Osteocyte (in vitro differentiated cells): ENCODE results near the gene G6PC3. TPM values are rescaled to one million over a fixed set of nuclear protein-coding genes. Genes with fewer than 3 reads are reported as not detected.
"Not testable (repeated sequence)": the region's sequence is repeated elsewhere in the genome, so short reads cannot be mapped to it uniquely, and the experiment has no call there.

Experiments
- DNase-seq: peaks from one replicate; pipeline ENCODE4 v3.0.0; 2021; ENCODE audit warnings: mixed read lengths; ENCODE audit not compliant: unreplicated experiment; ENCODE audit errors: extremely low spot score
- H3K27ac Mint-ChIP-seq: one replicate; pipeline ENCODE4 v1.8.0; 2021; ENCODE audit warnings: mild to moderate bottlenecking, mixed read lengths; ENCODE audit not compliant: unreplicated experiment
- H3K27me3 Mint-ChIP-seq: one replicate; pipeline ENCODE4 v1.8.0; 2021; ENCODE audit warnings: mixed read lengths; ENCODE audit not compliant: unreplicated experiment
- H3K36me3 Mint-ChIP-seq: one replicate; pipeline ENCODE4 v1.8.0; 2021; ENCODE audit warnings: mixed read lengths; ENCODE audit not compliant: unreplicated experiment
- H3K4me1 Mint-ChIP-seq: one replicate; pipeline ENCODE4 v1.8.0; 2021; ENCODE audit warnings: mixed read lengths; ENCODE audit not compliant: unreplicated experiment
- H3K4me3 Mint-ChIP-seq: one replicate; pipeline ENCODE4 v1.8.0; 2021; ENCODE audit warnings: mild to moderate bottlenecking, moderate library complexity, mixed read lengths; ENCODE audit not compliant: unreplicated experiment
- H3K9me3 Mint-ChIP-seq: one replicate; pipeline ENCODE4 v1.8.0; 2021; ENCODE audit warnings: mixed read lengths; ENCODE audit not compliant: unreplicated experiment
- total RNA-seq: library from RNA; stranded (reverse); gene quantifications from 2 replicates; pipeline ENCODE4 v1.2.1, GENCODE V29; 2021
- TF ChIP-seq, protein P1 (sequence below): fragments of 200-600 bp; sonication (generic); IDR thresholded peaks from 2 replicates; pipeline ENCODE4 v1.5.0; 2021; ENCODE audit warnings: antibody characterized with exemption, mild to moderate bottlenecking, moderate library complexity

Gene G6PC3
- total RNA-seq, 1 donor from 2014 or later = 60.3 TPM

DNA sequence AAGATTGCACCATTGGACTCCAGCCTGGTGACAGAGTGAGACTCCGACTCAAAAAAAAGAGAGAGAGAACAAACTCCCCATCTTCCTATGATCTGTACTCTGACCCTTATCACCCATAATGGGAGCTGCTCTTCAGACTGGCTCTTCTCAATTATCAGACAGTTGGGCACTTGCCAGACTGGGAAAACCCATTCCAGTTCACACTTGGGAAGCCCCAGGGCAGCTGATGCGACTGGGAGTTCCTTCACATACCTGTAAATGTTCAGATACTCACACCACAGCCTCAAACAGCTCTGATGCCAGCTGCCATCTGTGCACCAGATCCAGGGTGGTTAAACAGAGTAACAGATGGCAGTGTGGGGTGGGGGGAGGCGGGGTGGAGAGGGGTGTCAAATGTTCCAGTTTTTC lies 31.9 kb upstream of the G6PC3 start:
- no peak overlapping the region for H3K27ac Mint-ChIP-seq

GRCh38 chr17:44039829-44040635 lies 30.5 kb upstream of the G6PC3 start:
- Mint-ChIP-seq H3K9me3 (no peaks in the 10 kb centered on the region), H3K4me3 (no peak overlapping the region), H3K27me3 (no peaks in the 10 kb centered on the region), H3K4me1 (peaks cover 9% of the 10 kb centered on the region), H3K36me3 (peaks cover 21% of the 10 kb centered on the region), H3K27ac (peak overlapping the region; percentile 18)
- no peak for DNase-seq
- TF ChIP-seq, protein P1, sequence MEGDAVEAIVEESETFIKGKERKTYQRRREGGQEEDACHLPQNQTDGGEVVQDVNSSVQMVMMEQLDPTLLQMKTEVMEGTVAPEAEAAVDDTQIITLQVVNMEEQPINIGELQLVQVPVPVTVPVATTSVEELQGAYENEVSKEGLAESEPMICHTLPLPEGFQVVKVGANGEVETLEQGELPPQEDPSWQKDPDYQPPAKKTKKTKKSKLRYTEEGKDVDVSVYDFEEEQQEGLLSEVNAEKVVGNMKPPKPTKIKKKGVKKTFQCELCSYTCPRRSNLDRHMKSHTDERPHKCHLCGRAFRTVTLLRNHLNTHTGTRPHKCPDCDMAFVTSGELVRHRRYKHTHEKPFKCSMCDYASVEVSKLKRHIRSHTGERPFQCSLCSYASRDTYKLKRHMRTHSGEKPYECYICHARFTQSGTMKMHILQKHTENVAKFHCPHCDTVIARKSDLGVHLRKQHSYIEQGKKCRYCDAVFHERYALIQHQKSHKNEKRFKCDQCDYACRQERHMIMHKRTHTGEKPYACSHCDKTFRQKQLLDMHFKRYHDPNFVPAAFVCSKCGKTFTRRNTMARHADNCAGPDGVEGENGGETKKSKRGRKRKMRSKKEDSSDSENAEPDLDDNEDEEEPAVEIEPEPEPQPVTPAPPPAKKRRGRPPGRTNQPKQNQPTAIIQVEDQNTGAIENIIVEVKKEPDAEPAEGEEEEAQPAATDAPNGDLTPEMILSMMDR = no peak

More for the DNA sequence above, 31.9 kb upstream of the G6PC3 start:
- TF ChIP-seq, protein P1 = no peak
- DNase-seq = no peak
- Mint-ChIP-seq H3K27me3 (no peaks in the 10 kb centered on the region), H3K4me3 (no peak overlapping the region), H3K4me1 (peaks cover 9% of the 10 kb centered on the region), H3K36me3 (peaks cover 29% of the 10 kb centered on the region), H3K9me3 (no peaks in the 10 kb centered on the region)

DNA sequence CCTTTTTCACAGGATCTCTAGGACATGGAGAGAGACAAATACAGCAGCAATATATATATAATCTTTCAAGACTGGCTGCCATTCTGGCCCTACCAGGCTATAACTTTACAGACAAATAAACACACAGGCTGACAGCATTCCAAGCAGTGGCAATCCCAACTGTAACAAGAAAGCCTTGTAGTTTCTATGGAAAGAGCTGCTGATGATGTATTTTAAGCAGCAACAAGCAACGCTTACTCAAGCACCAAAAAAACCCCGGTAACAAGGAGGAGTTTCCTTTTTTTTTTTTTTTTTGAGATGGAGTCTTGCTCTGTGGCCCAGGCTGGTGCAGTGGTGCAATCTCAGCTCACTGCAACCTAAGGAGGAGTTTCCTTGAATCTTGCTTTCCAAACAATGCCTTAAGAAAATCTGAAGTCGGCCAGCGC lies 27.3 kb upstream of the G6PC3 start:
- H3K4me1 Mint-ChIP-seq = peaks cover 9% of the 10 kb centered on the region
- no peak overlapping the region for H3K4me3 Mint-ChIP-seq
- H3K27me3 Mint-ChIP-seq = no peaks in the 10 kb centered on the region
- H3K36me3 Mint-ChIP-seq = peaks cover 11% of the 10 kb centered on the region
- TF ChIP-seq, protein P1 = no peak
- peak overlapping the region; percentile 0 for H3K27ac Mint-ChIP-seq
- no peaks in the 10 kb centered on the region for H3K9me3 Mint-ChIP-seq
- DNase-seq = no peak

DNA sequence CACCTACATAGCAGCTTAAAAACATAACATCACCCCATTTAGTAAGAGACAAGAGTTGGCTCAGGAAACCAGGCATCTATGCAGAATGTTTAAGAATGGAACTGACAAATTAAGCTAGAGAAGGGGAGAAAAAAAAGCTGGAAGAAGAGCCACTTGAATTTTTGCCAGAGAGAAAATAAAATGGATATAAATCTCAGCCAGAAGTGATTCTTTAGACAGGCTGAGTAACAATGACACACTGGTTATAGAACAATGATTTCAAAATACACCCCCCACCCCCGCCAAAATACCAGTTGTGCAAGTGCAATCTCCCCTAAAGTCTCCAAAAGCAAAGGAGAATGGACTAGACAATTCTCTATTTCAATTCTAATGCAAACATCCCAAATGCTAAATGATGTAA lies 26.5 kb upstream of the G6PC3 start:
- Mint-ChIP-seq H3K36me3 (peaks cover 13% of the 10 kb centered on the region), H3K9me3 (no peaks in the 10 kb centered on the region), H3K27me3 (no peaks in the 10 kb centered on the region), H3K27ac (peak overlapping the region; percentile 53), H3K4me1 (peaks cover 9% of the 10 kb centered on the region), H3K4me3 (no peak overlapping the region)
- DNase-seq = no peak
- TF ChIP-seq, protein P1 = no peak

DNA sequence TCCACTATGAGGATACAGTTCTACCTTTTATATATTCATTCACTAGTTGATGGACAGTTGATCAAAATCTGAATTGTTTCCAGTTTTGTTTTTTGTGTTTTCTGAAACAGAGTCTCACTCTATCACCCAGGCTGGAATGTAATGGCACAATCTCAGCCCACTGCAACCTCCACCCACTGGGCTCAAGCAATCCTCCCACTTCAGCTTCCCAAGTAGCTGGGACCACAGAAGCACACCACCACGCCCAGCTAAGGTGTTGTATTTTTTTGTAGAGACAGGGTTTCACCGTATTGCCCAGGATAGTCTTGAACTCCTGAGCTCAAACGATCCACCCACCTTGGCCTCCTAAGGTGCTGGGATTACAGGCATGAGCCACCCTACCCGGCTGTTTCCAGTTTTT lies 25.0 kb upstream of the G6PC3 start:
- Mint-ChIP-seq H3K9me3 (no peaks in the 10 kb centered on the region), H3K27me3 (no peaks in the 10 kb centered on the region), H3K4me3 (no peak overlapping the region), H3K36me3 (peaks cover 16% of the 10 kb centered on the region), H3K27ac (no peak overlapping the region), H3K4me1 (peaks cover 6% of the 10 kb centered on the region)
- no peak for DNase-seq
- TF ChIP-seq, protein P1 = no peak

GRCh38 chr17:44046893-44047292 lies 23.6 kb upstream of the G6PC3 start:
- peaks cover 19% of the 10 kb centered on the region for H3K36me3 Mint-ChIP-seq
- H3K4me1 Mint-ChIP-seq, H3K27ac Mint-ChIP-seq, H3K27me3 Mint-ChIP-seq, H3K9me3 Mint-ChIP-seq, DNase-seq, H3K4me3 Mint-ChIP-seq: not testable (repeated sequence)
